PC-3 (cell line): ENCODE results near the gene PMP22. TPM values are rescaled to one million over a fixed set of nuclear protein-coding genes. Genes with fewer than 3 reads are reported as not detected.

ENCODE experiments used
- ATAC-seq: fragments of 200-7000 bp; cut with Tn5 transposase; 2 replicates; pipeline ENCODE4 v1.9.1; 2020; ENCODE audit warnings: mild to moderate bottlenecking, moderate library complexity
- BruUV-seq: library from RNA; stranded (reverse); fragments of 400-500 nt; replicated peaks from 2 replicates; lab custom pipeline; 2021; lab: Mats Ljungman, UMichigan
- CTCF ChIA-PET: fragments of 300-600 bp; sonication (Branson Sonifier 250); formaldehyde crosslinking; loops from one replicate; lab custom pipeline; 2022; ENCODE audit warnings: antibody characterized with exemption; lab: Charles Lee
- POLR2A ChIA-PET: fragments of 300-600 bp; sonication (Branson Sonifier 250); formaldehyde crosslinking; loops from one replicate; lab custom pipeline; 2022; ENCODE audit warnings: antibody characterized with exemption; ENCODE audit not compliant: unreplicated experiment; lab: Charles Lee
- DNase-seq: peaks from one replicate; pipeline ENCODE4 v3.0.0-alpha.2; 2015
- H2AFZ ChIP-seq: fragments of 300-600 bp; sonication (generic); 2 replicates; pipeline ENCODE4 v1.6.0; 2016; ENCODE audit warnings: antibody characterized with exemption, low read length
- H3F3A ChIP-seq: fragments of 300-600 bp; sonication (generic); one replicate; pipeline ENCODE4 v1.6.0; 2017; ENCODE audit warnings: antibody characterized with exemption, low read length, control low read depth, mild to moderate bottlenecking; ENCODE audit not compliant: unreplicated experiment
- H3K27ac ChIP-seq: fragments of 300-600 bp; sonication (generic); 2 replicates; pipeline ENCODE4 v1.5.1; 2016; ENCODE audit warnings: mild to moderate bottlenecking, low read length
- H3K27me3 ChIP-seq: fragments of 300-600 bp; sonication (generic); 2 replicates; pipeline ENCODE4 v1.6.1; 2016; ENCODE audit warnings: low read length, mixed read lengths
- H3K36me3 ChIP-seq: fragments of 300-600 bp; sonication (generic); 2 replicates; pipeline ENCODE4 v1.6.1; 2016; ENCODE audit warnings: low read depth, mixed run types, low read length, mixed read lengths
- H3K4me1 ChIP-seq: fragments of 300-600 bp; sonication (generic); 2 replicates; pipeline ENCODE4 v1.5.1; 2016; ENCODE audit warnings: low read length; ENCODE audit not compliant: insufficient read depth
- H3K4me2 ChIP-seq: fragments of 300-600 bp; sonication (generic); 2 replicates; pipeline ENCODE4 v1.6.0; 2016; ENCODE audit warnings: low read length
- H3K4me3 ChIP-seq: fragments of 300-600 bp; sonication (generic); 2 replicates; pipeline ENCODE4 v1.5.1; 2016; ENCODE audit warnings: mild to moderate bottlenecking, low read length, mixed read lengths
- H3K79me2 ChIP-seq: fragments of 300-600 bp; sonication (generic); 2 replicates; pipeline ENCODE4 v1.6.1; 2017; ENCODE audit warnings: low read length, mixed read lengths
- H3K9ac ChIP-seq: fragments of 300-600 bp; sonication (generic); 2 replicates; pipeline ENCODE4 v1.6.0; 2016; ENCODE audit warnings: mild to moderate bottlenecking, low read length
- H3K9me2 ChIP-seq: fragments of 300-600 bp; sonication (generic); replicated peaks from 2 replicates; pipeline ENCODE4 v1.6.1; 2016; ENCODE audit warnings: mixed run types, low read length, mixed read lengths
- H3K9me3 ChIP-seq: fragments of 300-600 bp; sonication (generic); 2 replicates; pipeline ENCODE4 v1.6.1; 2016; ENCODE audit warnings: low read length, mixed read lengths
- H4K20me1 ChIP-seq: fragments of 300-600 bp; sonication (generic); 2 replicates; pipeline ENCODE4 v1.6.1; 2016; ENCODE audit warnings: low read length, mixed read lengths
- CTCF ChIP-seq: fragments of 300-600 bp; sonication (generic); conservative IDR thresholded peaks from 2 replicates; pipeline ENCODE4 v1.5.1; 2017; ENCODE audit warnings: antibody characterized with exemption, low read depth, mild to moderate bottlenecking, low read length
- EZH2 ChIP-seq: fragments of 300-600 bp; sonication (generic); IDR thresholded peaks from one replicate; pipeline ENCODE4 v1.6.1; 2017; ENCODE audit warnings: antibody characterized with exemption, mild to moderate bottlenecking, low read length; ENCODE audit not compliant: unreplicated experiment
- EZH2phosphoT487 ChIP-seq: fragments of 300-600 bp; sonication (generic); IDR thresholded peaks from 2 replicates; pipeline ENCODE4 v1.6.1; 2018; ENCODE audit warnings: mild to moderate bottlenecking, antibody characterized with exemption, low read length, borderline replicate concordance
- intact Hi-C: fragments of 100-400 bp; cut with micrococcal nuclease; formaldehyde crosslinking; loops from 2 replicates; pipeline ENCODE4 v1.9.0; 2023
- total RNA-seq: library from RNA; depleted of rRNA; stranded (reverse); fragments of >200 nt; gene quantifications from 2 replicates; pipeline ENCODE4 v1.2.3, GENCODE V29; 2014

The PMP22 gene
- total RNA-seq, 1 experiment from 2014 or later, result 51.0 TPM

- Histone ChIP-seq H3K9me3 (no peaks in the 10 kb centered on the region), H3K27me3 (no peaks in the 10 kb centered on the region), H3K27ac (no peak overlapping the region), H3K79me2 (no peaks in the 10 kb centered on the region), H3K9ac (no peak overlapping the region), H3K9me2 (no peaks in the 10 kb centered on the region), H3F3A (no peaks in the 10 kb centered on the region), H3K4me2 (no peak overlapping the region), H3K4me1 (peaks cover 11% of the 10 kb centered on the region), H4K20me1 (no peaks in the 10 kb centered on the region), H2AFZ (no peak overlapping the region), H3K36me3 (no peaks in the 10 kb centered on the region), H3K4me3 (no peak overlapping the region)
- ChIA-PET POLR2A (no interaction called here), CTCF (no interaction called here)
- intact Hi-C loops, result no loop called here
- BruUV-seq, result no TSS peak
- DNase-seq, result peak; percentile 67
- ATAC-seq, result peak; percentile 75
- TF ChIP-seq CTCF (no peak), EZH2phosphoT487 (no peak), EZH2 (no peak)
Observed at GRCh38 chr17:15298176-15298575, 33.0 kb upstream of the PMP22 start.

- TF ChIP-seq CTCF (no peak), EZH2phosphoT487 (no peak), EZH2 (no peak)
- Histone ChIP-seq H2AFZ (no peak overlapping the region), H3K9me2 (no peaks in the 10 kb centered on the region), H3K79me2 (no peaks in the 10 kb centered on the region), H3K27me3 (no peaks in the 10 kb centered on the region), H4K20me1 (no peaks in the 10 kb centered on the region), H3F3A (no peaks in the 10 kb centered on the region), H3K9me3 (no peaks in the 10 kb centered on the region), H3K9ac (no peak overlapping the region), H3K4me3 (no peak overlapping the region), H3K4me1 (peaks cover 35% of the 10 kb centered on the region), H3K27ac (no peak overlapping the region), H3K4me2 (no peak overlapping the region), H3K36me3 (no peaks in the 10 kb centered on the region)
- ATAC-seq, result no peak
- ChIA-PET CTCF (no interaction called here), POLR2A (interaction anchor here (0.5 kb wide), 1 partner anchor 406 kb away, joined by 5 read pairs; the partner anchor contains the start of gene ZNF286A)
- intact Hi-C loops, result no loop called here
- no TSS peak for BruUV-seq
- no peak for DNase-seq
Observed at GRCh38 chr17:15293558-15293957, 28.4 kb upstream of the PMP22 start.

GRCh38 chr17:15291674-15292361 is 26.7 kb upstream of the PMP22 start:
- Histone ChIP-seq H3K9ac (peak overlapping the region; percentile 9; the same call in 1 of the 2 replicates), H3K27ac (peak overlapping the region; percentile 35), H3F3A (no peaks in the 10 kb centered on the region), H3K4me3 (no peak overlapping the region), H3K9me3 (no peaks in the 10 kb centered on the region), H3K4me1 (peaks cover 29% of the 10 kb centered on the region), H3K27me3 (no peaks in the 10 kb centered on the region), H3K4me2 (0 out of 2 replicates have a peak overlapping the region, but pooled peaks have one; percentile 2), H3K79me2 (no peaks in the 10 kb centered on the region), H3K9me2 (no peaks in the 10 kb centered on the region), H3K36me3 (no peaks in the 10 kb centered on the region), H4K20me1 (no peaks in the 10 kb centered on the region), H2AFZ (no peak overlapping the region)
- CTCF ChIA-PET, result no interaction called here
- POLR2A ChIA-PET, result no interaction called here
- intact Hi-C loops, result no loop called here
- BruUV-seq, result no TSS peak
- TF ChIP-seq EZH2 (no peak), EZH2phosphoT487 (no peak), CTCF (0 out of 2 replicates have a peak, but pooled peaks have one; percentile 11)
- DNase-seq, result peak; percentile 70
- ATAC-seq, result no peak
